Gastrocnemius medialis (tissue), 4 donors: ENCODE data around the gene ABHD15.

ENCODE experiments used
- POLR2A ChIP-seq, 2 donors: fragments of 450-650 bp; IDR thresholded peaks; one replicate each; pipeline ENCODE4 v1.6.1; 2017; ENCODE audit warnings: antibody characterized with exemption in 2 of 2, mild to moderate bottlenecking in 2 of 2, moderate library complexity in 2 of 2
- TF ChIP-seq, protein P1 (sequence below), 5 experiments: fragments of 450-650 bp in 3 of 5; fragments of 200-600 bp in 2 of 5; sonication (generic) in 2 of 5; IDR thresholded peaks in 4 of 5; conservative IDR thresholded peaks in 1 of 5; 1 replicate in 4 of 5; 2 replicates in 1 of 5; pipeline ENCODE4 v1.5.1; 2016 to 2019; ENCODE audit warnings: antibody characterized with exemption in 5 of 5, mild to moderate bottlenecking in 3 of 5, moderate library complexity in 3 of 5

DNA sequence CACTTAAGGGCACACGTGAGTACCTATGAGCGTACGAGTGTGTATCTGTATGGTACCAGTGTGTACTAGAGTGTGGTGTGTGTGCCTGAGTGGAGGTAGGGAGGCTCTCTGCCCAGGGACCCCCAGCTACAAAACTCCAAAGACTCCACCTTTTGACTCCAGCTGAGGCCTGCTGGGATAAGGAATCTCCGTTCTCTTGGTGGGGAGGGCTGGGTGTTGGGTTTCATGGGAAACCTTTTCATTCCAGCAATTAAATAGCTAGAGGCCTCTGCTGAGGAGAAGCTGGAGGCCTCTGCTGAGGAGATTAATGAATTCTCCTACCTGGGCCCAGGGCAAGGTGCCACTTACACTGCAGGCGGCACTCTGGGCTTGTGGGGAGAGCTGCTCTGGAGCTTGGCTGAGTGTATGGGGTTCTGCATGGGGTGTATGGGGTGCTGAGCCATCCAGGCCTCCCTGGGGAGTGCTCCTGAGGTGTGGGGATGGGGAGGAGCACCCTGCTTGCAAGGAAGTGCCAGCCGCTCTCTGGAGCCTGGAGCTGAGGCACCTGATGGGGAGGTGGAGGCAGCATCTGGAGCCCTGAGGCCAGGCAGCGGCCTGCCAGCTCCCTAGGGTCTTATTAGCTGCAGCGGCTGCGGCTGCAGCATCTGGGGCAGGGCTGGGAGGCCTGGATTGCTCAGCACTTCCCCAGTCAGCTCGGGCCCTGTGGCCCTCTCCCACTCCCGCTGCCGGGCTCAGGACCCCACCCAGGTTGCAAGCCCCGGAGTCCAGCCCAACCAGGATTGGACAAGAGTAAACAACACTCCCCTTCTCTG lies 30.7 kb upstream of the ABHD15 start:
- TF ChIP-seq, protein P1, sequence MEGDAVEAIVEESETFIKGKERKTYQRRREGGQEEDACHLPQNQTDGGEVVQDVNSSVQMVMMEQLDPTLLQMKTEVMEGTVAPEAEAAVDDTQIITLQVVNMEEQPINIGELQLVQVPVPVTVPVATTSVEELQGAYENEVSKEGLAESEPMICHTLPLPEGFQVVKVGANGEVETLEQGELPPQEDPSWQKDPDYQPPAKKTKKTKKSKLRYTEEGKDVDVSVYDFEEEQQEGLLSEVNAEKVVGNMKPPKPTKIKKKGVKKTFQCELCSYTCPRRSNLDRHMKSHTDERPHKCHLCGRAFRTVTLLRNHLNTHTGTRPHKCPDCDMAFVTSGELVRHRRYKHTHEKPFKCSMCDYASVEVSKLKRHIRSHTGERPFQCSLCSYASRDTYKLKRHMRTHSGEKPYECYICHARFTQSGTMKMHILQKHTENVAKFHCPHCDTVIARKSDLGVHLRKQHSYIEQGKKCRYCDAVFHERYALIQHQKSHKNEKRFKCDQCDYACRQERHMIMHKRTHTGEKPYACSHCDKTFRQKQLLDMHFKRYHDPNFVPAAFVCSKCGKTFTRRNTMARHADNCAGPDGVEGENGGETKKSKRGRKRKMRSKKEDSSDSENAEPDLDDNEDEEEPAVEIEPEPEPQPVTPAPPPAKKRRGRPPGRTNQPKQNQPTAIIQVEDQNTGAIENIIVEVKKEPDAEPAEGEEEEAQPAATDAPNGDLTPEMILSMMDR (IDR thresholded peaks at IDR 0.05 in 4 of 5, conservative IDR thresholded peaks at IDR 0.05 in 1 of 5), result no peak
- TF ChIP-seq POLR2A (IDR thresholded peaks at IDR 0.05), result no peak
